ENCODE measurements around the gene APBA2. TPM values are rescaled to one million over a fixed set of nuclear protein-coding genes. Genes with fewer than 3 reads are reported as not detected.

APBA2 gene
- total and polyA plus RNA-seq, 2 of the 13 experiments (the other 11 are each of a cell fraction or from before 2014, with no cell fraction given): 0.62 to 2.3 TPM

- DNase-seq (ENCODE audit: low spot score) (no peak), FAIRE-seq (no peak), ATAC-seq (no peak)
- POLR2A ChIA-PET: no interaction called here
- no peak overlapping the region for H2AFZ ChIP-seq (ENCODE audit: low read length)
- TF ChIP-seq, protein P1, sequence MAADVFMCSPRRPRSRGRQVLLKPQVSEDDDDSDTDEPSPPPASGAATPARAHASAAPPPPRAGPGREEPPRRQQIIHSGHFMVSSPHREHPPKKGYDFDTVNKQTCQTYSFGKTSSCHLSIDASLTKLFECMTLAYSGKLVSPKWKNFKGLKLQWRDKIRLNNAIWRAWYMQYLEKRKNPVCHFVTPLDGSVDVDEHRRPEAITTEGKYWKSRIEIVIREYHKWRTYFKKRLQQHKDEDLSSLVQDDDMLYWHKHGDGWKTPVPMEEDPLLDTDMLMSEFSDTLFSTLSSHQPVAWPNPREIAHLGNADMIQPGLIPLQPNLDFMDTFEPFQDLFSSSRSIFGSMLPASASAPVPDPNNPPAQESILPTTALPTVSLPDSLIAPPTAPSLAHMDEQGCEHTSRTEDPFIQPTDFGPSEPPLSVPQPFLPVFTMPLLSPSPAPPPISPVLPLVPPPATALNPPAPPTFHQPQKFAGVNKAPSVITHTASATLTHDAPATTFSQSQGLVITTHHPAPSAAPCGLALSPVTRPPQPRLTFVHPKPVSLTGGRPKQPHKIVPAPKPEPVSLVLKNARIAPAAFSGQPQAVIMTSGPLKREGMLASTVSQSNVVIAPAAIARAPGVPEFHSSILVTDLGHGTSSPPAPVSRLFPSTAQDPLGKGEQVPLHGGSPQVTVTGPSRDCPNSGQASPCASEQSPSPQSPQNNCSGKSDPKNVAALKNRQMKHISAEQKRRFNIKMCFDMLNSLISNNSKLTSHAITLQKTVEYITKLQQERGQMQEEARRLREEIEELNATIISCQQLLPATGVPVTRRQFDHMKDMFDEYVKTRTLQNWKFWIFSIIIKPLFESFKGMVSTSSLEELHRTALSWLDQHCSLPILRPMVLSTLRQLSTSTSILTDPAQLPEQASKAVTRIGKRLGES (CRISPR knock-in tag; IDR thresholded peaks at IDR 0.05; ENCODE audit: borderline replicate concordance): no peak
- TF ChIP-seq, protein P2, sequence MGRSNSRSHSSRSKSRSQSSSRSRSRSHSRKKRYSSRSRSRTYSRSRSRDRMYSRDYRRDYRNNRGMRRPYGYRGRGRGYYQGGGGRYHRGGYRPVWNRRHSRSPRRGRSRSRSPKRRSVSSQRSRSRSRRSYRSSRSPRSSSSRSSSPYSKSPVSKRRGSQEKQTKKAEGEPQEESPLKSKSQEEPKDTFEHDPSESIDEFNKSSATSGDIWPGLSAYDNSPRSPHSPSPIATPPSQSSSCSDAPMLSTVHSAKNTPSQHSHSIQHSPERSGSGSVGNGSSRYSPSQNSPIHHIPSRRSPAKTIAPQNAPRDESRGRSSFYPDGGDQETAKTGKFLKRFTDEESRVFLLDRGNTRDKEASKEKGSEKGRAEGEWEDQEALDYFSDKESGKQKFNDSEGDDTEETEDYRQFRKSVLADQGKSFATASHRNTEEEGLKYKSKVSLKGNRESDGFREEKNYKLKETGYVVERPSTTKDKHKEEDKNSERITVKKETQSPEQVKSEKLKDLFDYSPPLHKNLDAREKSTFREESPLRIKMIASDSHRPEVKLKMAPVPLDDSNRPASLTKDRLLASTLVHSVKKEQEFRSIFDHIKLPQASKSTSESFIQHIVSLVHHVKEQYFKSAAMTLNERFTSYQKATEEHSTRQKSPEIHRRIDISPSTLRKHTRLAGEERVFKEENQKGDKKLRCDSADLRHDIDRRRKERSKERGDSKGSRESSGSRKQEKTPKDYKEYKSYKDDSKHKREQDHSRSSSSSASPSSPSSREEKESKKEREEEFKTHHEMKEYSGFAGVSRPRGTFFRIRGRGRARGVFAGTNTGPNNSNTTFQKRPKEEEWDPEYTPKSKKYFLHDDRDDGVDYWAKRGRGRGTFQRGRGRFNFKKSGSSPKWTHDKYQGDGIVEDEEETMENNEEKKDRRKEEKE (IDR thresholded peaks at IDR 0.05): no peak
- no peak for TF ChIP-seq TCF12 (IDR thresholded peaks at IDR 0.05)
- no peak for TF ChIP-seq TCF12 (CRISPR knock-in tag; IDR thresholded peaks at IDR 0.05)
- no peak for TF ChIP-seq ZFP90 (CRISPR knock-in tag; IDR thresholded peaks at IDR 0.05; ENCODE audit: borderline replicate concordance)
- TF ChIP-seq IKZF1 (IDR thresholded peaks at IDR 0.05): no peak
- TF ChIP-seq ZMYM3 (CRISPR knock-in tag; IDR thresholded peaks at IDR 0.05): no peak
- no peak for TF ChIP-seq ZNF335 (CRISPR knock-in tag; IDR thresholded peaks at IDR 0.05)
- no peak for TF ChIP-seq THAP11 (CRISPR knock-in tag; IDR thresholded peaks at IDR 0.05)
- TF ChIP-seq, protein P3, sequence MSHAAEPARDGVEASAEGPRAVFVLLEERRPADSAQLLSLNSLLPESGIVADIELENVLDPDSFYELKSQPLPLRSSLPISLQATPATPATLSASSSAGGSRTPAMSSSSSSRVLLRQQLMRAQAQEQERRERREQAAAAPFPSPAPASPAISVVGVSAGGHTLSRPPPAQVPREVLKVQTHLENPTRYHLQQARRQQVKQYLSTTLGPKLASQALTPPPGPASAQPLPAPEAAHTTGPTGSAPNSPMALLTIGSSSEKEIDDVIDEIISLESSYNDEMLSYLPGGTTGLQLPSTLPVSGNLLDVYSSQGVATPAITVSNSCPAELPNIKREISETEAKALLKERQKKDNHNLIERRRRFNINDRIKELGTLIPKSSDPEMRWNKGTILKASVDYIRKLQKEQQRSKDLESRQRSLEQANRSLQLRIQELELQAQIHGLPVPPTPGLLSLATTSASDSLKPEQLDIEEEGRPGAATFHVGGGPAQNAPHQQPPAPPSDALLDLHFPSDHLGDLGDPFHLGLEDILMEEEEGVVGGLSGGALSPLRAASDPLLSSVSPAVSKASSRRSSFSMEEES (CRISPR knock-in tag; IDR thresholded peaks at IDR 0.05): no peak
- no peak for TF ChIP-seq MYNN (CRISPR knock-in tag; IDR thresholded peaks at IDR 0.05; ENCODE audit: low read depth)
- no peak for TF ChIP-seq SSRP1 (CRISPR knock-in tag; IDR thresholded peaks at IDR 0.05)
- TF ChIP-seq ZNF703 (CRISPR knock-in tag; IDR thresholded peaks at IDR 0.05; ENCODE audit: borderline replicate concordance): no peak
- no peak for TF ChIP-seq PAX8 (CRISPR knock-in tag; IDR thresholded peaks at IDR 0.05; ENCODE audit: borderline replicate concordance)
- TF ChIP-seq ZNF451 (CRISPR knock-in tag; IDR thresholded peaks at IDR 0.05): no peak
- TF ChIP-seq ZNF513 (CRISPR knock-in tag; conservative IDR thresholded peaks at IDR 0.05): no peak
- TF ChIP-seq GZF1 (CRISPR knock-in tag; IDR thresholded peaks at IDR 0.05): no peak
- CTCF ChIA-PET (ENCODE audit: low intra/inter-chr PET ratio, low total read pairs): no interaction called here
- in situ Hi-C loops (cut with HindIII; ENCODE audit: extremely low pct_ligation_motif_present, low pct_unique_long_range_greater_than_20kb) (no loop called here), intact Hi-C loops (cut with micrococcal nuclease; ENCODE audit: unreplicated experiment) (no loop called here)
- no peaks in the 10 kb centered on the region for H3K9me3 ChIP-seq (ENCODE audit: low read length)
- WGBS (ENCODE audit: low lambda C conversion rate): 17% methylated on average over 2 of the region's 15 CpGs
- no peak overlapping the region for H3K4me3 ChIP-seq (replicated peaks in 1 of 3; ENCODE audit: insufficient read depth in 1 of 3, low read depth in 2 of 3, low read length in 3 of 3)
- no peak overlapping the region for H3K4me2 ChIP-seq (ENCODE audit: low read depth, low read length)
- no peaks in the 10 kb centered on the region for H3K4me1 ChIP-seq (ENCODE audit: insufficient read depth, low read length)
- no peak overlapping the region for H3K27ac ChIP-seq (ENCODE audit: extremely low read length, insufficient read depth, low read length)
- H4K20me1 ChIP-seq (ENCODE audit: insufficient read depth, low read length): no peaks in the 10 kb centered on the region
- H3K79me2 ChIP-seq (ENCODE audit: insufficient read depth, low read length): no peaks in the 10 kb centered on the region
- H3K9ac ChIP-seq (ENCODE audit: insufficient read depth, low read depth, low read length): no peak overlapping the region
- H3K36me3 ChIP-seq (replicated peaks in 1 of 2; ENCODE audit: control insufficient read depth in 1 of 2, insufficient read depth in 2 of 2, low read length in 2 of 2): no peaks in the 10 kb centered on the region
- no TSS peak for BruUV-seq (replicated peaks)
- no peaks in the 10 kb centered on the region; a peak in 1 of 5 replicates for H3K27me3 ChIP-seq (ENCODE audit: control insufficient read depth in 1 of 2, insufficient read depth in 2 of 2, low read length in 2 of 2)
Observed at GRCh38 chr15:28942571-28942970, 56.8 kb downstream of the APBA2 start.

Measured in HepG2 (cell line).